A549 (cell line): ENCODE measurements around the gene ERP44. TPM values are rescaled to one million over a fixed set of nuclear protein-coding genes. Genes with fewer than 3 reads are reported as not detected.
"Not testable (repeated sequence)": the region's sequence is repeated elsewhere in the genome, so short reads cannot be mapped to it uniquely, and the experiment has no call there.

Source experiments
- ATAC-seq, 2 experiments: fragments of 200-7000 bp in 1 of 2; fragments of >200 bp in 1 of 2; cut with Nextera tagmentation in 1 of 2; cut with Tn5 transposase in 1 of 2; 3 replicates each; pipeline versions ENCODE4 v1.8.0 to v1.9.1; 2018 to 2020; ENCODE audit warnings: mild to moderate bottlenecking in 1 of 2, moderate library complexity in 1 of 2
- CTCF ChIA-PET: fragments of 300-600 bp; sonication (Branson Sonifier 250); formaldehyde crosslinking; extraction: SDS; loops from one replicate; lab custom pipeline; 2021; ENCODE audit warnings: antibody characterized with exemption, inconsistent platforms; lab: Yijun Ruan, JAX
- POLR2A ChIA-PET: fragments of 350-600 bp; formaldehyde crosslinking; extraction: SDS; loops from one replicate; lab custom pipeline; 2021; ENCODE audit warnings: antibody characterized with exemption, inconsistent platforms; lab: Yijun Ruan, JAX
- DNase-seq, 2 experiments: peaks; one replicate each; pipeline versions ENCODE4 v3.0.0 to v3.0.0-alpha.2; 2011 to 2016; ENCODE audit warnings: low read depth in 1 of 2, low spot score in 1 of 2
- FAIRE-seq: peaks from 2 replicates; lab custom pipeline; 2011; peaks lifted over from hg19 to GRCh38; lab: Jason Lieb, UNC
- H3K27ac ChIP-seq, 2 experiments: fragments of >200 bp; sonication (Bioruptor Twin); formaldehyde crosslinking; 3 replicates each; pipeline ENCODE4 v1.5.1; 2016 to 2017
- H3K4me1 ChIP-seq: fragments of >200 bp; sonication (Bioruptor Twin); formaldehyde crosslinking; 3 replicates; pipeline ENCODE4 v1.6.1; 2016
- H3K4me2 ChIP-seq: fragments of >200 bp; sonication (Bioruptor Twin); formaldehyde crosslinking; 3 replicates; pipeline ENCODE4 v1.6.1; 2016
- H3K4me3 ChIP-seq: fragments of >200 bp; sonication (Bioruptor Twin); formaldehyde crosslinking; 3 replicates; pipeline ENCODE4 v1.5.1; 2016
- H3K9me3 ChIP-seq: fragments of >200 bp; sonication (Bioruptor Twin); formaldehyde crosslinking; 3 replicates; pipeline ENCODE4 v1.6.1; 2016
- BHLHE40 ChIP-seq: IDR thresholded peaks from 2 replicates; pipeline ENCODE4 v1.6.1; 2012; ENCODE audit warnings: low read depth, low read length, inconsistent platforms
- CBX2 ChIP-seq: fragments of 200-600 bp; sonication (generic); IDR thresholded peaks from 2 replicates; pipeline ENCODE4 v1.6.1; 2016; ENCODE audit warnings: low read depth, mild to moderate bottlenecking, borderline replicate concordance
- CHD2 ChIP-seq: fragments of 150-350 bp; IDR thresholded peaks from 2 replicates; pipeline ENCODE4 v1.6.1; 2014; ENCODE audit warnings: low read length; ENCODE audit not compliant: partially characterized antibody
- EHMT2 ChIP-seq: fragments of 200-600 bp; sonication (generic); IDR thresholded peaks from 2 replicates; pipeline ENCODE4 v1.6.1; 2016; ENCODE audit warnings: antibody characterized with exemption, low read depth, mild to moderate bottlenecking, moderate library complexity
- FOSL2 ChIP-seq, 2 experiments: fragments of 450-650 bp in 1 of 2; fragments of >200 bp in 1 of 2; sonication (Bioruptor Twin) in 1 of 2; formaldehyde crosslinking; IDR thresholded peaks; 2 replicates each; pipeline versions ENCODE4 v1.5.0 to v1.6.1; 2016 to 2020; ENCODE audit warnings: mild to moderate bottlenecking in 1 of 2, moderate library complexity in 1 of 2
- FOXS1 ChIP-seq: fragments of 250-450 bp; sonication (Bioruptor Pico); IDR thresholded peaks from 2 replicates; pipeline ENCODE4 v1.5.0; 2020; ENCODE audit warnings: mild to moderate bottlenecking, moderate library complexity
- HOXA7 ChIP-seq: fragments of 250-450 bp; sonication (Bioruptor Pico); IDR thresholded peaks from 2 replicates; pipeline ENCODE4 v1.5.0; 2020; ENCODE audit warnings: mild to moderate bottlenecking, moderate library complexity
- HOXB13 ChIP-seq: fragments of 250-450 bp; sonication (Bioruptor Pico); IDR thresholded peaks from 2 replicates; pipeline ENCODE4 v1.5.0; 2020; ENCODE audit warnings: low read depth, mild to moderate bottlenecking, moderate library complexity
- HOXB5 ChIP-seq: fragments of 250-450 bp; sonication (Bioruptor Pico); IDR thresholded peaks from 2 replicates; pipeline ENCODE4 v1.5.0; 2020; ENCODE audit warnings: mild to moderate bottlenecking, moderate library complexity
- JUN ChIP-seq, 2 experiments: fragments of >200 bp; sonication (Bioruptor Twin); formaldehyde crosslinking; IDR thresholded peaks; 2 replicates in 1 of 2; 3 replicates in 1 of 2; pipeline ENCODE4 v1.6.1; 2016 to 2017
- KDM5A ChIP-seq: fragments of 200-600 bp; sonication (generic); IDR thresholded peaks from 2 replicates; pipeline ENCODE4 v1.6.1; 2016; ENCODE audit warnings: antibody characterized with exemption, mild to moderate bottlenecking
- MAFK ChIP-seq: fragments of 450-650 bp; IDR thresholded peaks from 2 replicates; pipeline ENCODE4 v1.6.1; 2014; ENCODE audit not compliant: partially characterized antibody
- MAZ ChIP-seq: fragments of 150-350 bp; IDR thresholded peaks from 2 replicates; pipeline ENCODE4 v1.6.1; 2014; ENCODE audit warnings: antibody characterized with exemption, low read depth, low read length, borderline replicate concordance
- MYC ChIP-seq: IDR thresholded peaks from 2 replicates; pipeline ENCODE4 v1.6.1; 2012; ENCODE audit warnings: mild to moderate bottlenecking, inconsistent platforms, low read length, improper control_type of control experiment, borderline replicate concordance
- NPAS2 ChIP-seq: fragments of 250-450 bp; sonication (Bioruptor Pico); IDR thresholded peaks from 2 replicates; pipeline ENCODE4 v1.8.0; 2022; ENCODE audit warnings: mild to moderate bottlenecking, moderate library complexity, borderline replicate concordance
- PHF8 ChIP-seq: fragments of 200-600 bp; sonication (generic); IDR thresholded peaks from 2 replicates; pipeline ENCODE4 v1.6.1; 2016; ENCODE audit warnings: low read depth, mild to moderate bottlenecking, antibody characterized with exemption, moderate library complexity, borderline replicate concordance
- POLR2AphosphoS2 ChIP-seq: conservative IDR thresholded peaks from 2 replicates; pipeline ENCODE4 v1.6.1; 2012; ENCODE audit warnings: low read length, improper control_type of control experiment, inconsistent platforms
- RARB ChIP-seq: fragments of 250-450 bp; sonication (Bioruptor Pico); IDR thresholded peaks from 2 replicates; pipeline ENCODE4 v1.8.0; 2021; ENCODE audit warnings: mild to moderate bottlenecking, moderate library complexity
- RFX5 ChIP-seq: fragments of 450-650 bp; IDR thresholded peaks from 2 replicates; pipeline ENCODE4 v1.7.1; 2014; ENCODE audit warnings: antibody characterized with exemption, mild to moderate bottlenecking, moderate library complexity
- SREBF2 ChIP-seq: fragments of 450-650 bp; IDR thresholded peaks from 2 replicates; pipeline ENCODE4 v1.6.1; 2014; ENCODE audit warnings: mild to moderate bottlenecking, moderate library complexity
- TP53 ChIP-seq: fragments of 250-450 bp; sonication (Bioruptor Pico); IDR thresholded peaks from 2 replicates; pipeline ENCODE4 v1.5.0; 2021; ENCODE audit warnings: mild to moderate bottlenecking, moderate library complexity
- ZFP36 ChIP-seq: fragments of 450-650 bp; IDR thresholded peaks from 2 replicates; pipeline ENCODE4 v1.6.1; 2014; ENCODE audit warnings: borderline replicate concordance; ENCODE audit not compliant: partially characterized antibody
- ZSCAN20 ChIP-seq: fragments of 250-450 bp; sonication (Bioruptor Pico); IDR thresholded peaks from 2 replicates; pipeline ENCODE4 v1.8.0; 2022; ENCODE audit warnings: mild to moderate bottlenecking, moderate library complexity
- WGBS: methylation state at CpG from one replicate; pipeline ENCODE4 v1.1.6; 2017; ENCODE audit errors: missing lambda C conversion rate; 5-methylcytosine and 5-hydroxymethylcytosine counted together
- polyA plus RNA-seq, 4 experiments: library from polyadenylated mRNA; depleted of rRNA in 3 of 4; stranded (reverse); fragments of >200 nt; fragmentation: RNase III in 1 of 4; extraction: RNeasy Plus Mini Kit Qiagen cat#74134 plus additional on column Dnase treatment in 1 of 4; gene quantifications; 2 replicates in 3 of 4; 3 replicates in 1 of 4; pipeline ENCODE4 v1.2.3, GENCODE V29; 2011 to 2017
- TF ChIP-seq, protein P1 (sequence below): fragments of 250-450 bp; sonication (Bioruptor Pico); IDR thresholded peaks from 2 replicates; pipeline ENCODE4 v1.5.0; 2020; ENCODE audit warnings: low read depth, mild to moderate bottlenecking, moderate library complexity
- TF ChIP-seq, protein P2 (sequence below): fragments of >200 bp; sonication (Bioruptor Twin); formaldehyde crosslinking; IDR thresholded peaks from 2 replicates; pipeline ENCODE4 v1.6.1; 2016
- TF ChIP-seq, protein P3 (sequence below): IDR thresholded peaks from 2 replicates; pipeline ENCODE4 v1.6.1; 2012
- TF ChIP-seq, protein P4 (sequence below): fragments of >200 bp; sonication (Bioruptor Twin); formaldehyde crosslinking; IDR thresholded peaks from 3 replicates; pipeline ENCODE4 v1.6.1; 2016
- TF ChIP-seq, protein P5 (sequence below): fragments of >200 bp; sonication (Bioruptor Twin); formaldehyde crosslinking; IDR thresholded peaks from 3 replicates; pipeline ENCODE4 v1.5.1; 2016

Gene ERP44
- polyA plus RNA-seq, 2 of the 4 experiments (the other 2 are of a cell fraction) = 12.4 to 19.4 TPM

DNA sequence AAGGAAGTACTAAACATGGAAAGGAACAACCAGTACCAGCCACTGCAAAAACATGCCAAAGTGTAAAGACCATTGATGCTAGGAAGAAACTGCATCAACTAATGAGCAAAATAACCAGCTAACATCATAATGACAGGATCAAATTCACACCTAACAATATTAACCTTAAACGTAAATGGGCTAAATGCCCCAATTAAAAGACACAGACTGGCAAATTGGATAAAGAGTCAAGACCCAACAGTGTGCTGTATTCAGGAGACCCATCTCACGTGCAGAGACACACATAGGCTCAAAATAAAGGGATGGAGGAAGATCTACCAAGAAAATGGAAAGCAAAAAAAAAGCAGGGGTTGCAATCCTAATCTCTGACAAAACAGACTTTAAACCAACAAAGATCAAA lies 108.3 kb downstream of the ERP44 start:
- ATAC-seq, FAIRE-seq, H3K9me3 ChIP-seq, H3K4me1 ChIP-seq, POLR2A ChIA-PET, DNase-seq, H3K27ac ChIP-seq, H3K4me2 ChIP-seq, H3K4me3 ChIP-seq: not testable (repeated sequence)
- CTCF ChIA-PET = interaction anchor here (1.4 kb wide), 1 partner anchor 17 kb away, joined by 4 read pairs; no protein-coding TSS in a partner anchor
- WGBS = 88% methylated on average over 2 of the region's 2 CpGs

DNA sequence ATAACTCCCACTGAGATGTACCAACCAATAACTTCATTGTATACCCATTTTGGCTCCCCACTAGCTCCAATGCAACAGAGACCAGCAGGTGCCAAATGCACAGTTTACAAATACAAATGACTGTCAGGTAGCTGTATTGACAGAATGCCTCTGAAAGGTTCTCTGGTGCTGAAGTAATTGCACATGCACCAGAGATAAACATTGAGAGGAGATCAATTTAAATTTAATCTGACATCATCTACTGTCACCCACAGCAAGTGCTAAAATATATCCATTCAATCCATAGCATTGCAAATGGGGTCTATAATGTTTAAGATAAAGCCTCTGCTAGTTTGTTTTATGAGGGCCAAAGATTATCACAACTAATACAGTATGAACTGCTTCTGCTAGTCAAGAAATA lies 112.2 kb downstream of the ERP44 start:
- DNase-seq (no peak), ATAC-seq (no peak), FAIRE-seq (no peak)
- TF ChIP-seq BHLHE40 = no peak
- TF ChIP-seq POLR2AphosphoS2 = no peak
- no peak for TF ChIP-seq RFX5
- TF ChIP-seq FOXS1 = no peak
- no peak for TF ChIP-seq EHMT2
- TF ChIP-seq ZSCAN20 = no peak
- no peak for TF ChIP-seq HOXA7
- TF ChIP-seq HOXB5 = no peak
- TF ChIP-seq, protein P1, sequence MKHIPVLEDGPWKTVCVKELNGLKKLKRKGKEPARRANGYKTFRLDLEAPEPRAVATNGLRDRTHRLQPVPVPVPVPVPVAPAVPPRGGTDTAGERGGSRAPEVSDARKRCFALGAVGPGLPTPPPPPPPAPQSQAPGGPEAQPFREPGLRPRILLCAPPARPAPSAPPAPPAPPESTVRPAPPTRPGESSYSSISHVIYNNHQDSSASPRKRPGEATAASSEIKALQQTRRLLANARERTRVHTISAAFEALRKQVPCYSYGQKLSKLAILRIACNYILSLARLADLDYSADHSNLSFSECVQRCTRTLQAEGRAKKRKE (CRISPR knock-in tag) = no peak
- no peak for TF ChIP-seq MAZ
- TF ChIP-seq, protein P2, sequence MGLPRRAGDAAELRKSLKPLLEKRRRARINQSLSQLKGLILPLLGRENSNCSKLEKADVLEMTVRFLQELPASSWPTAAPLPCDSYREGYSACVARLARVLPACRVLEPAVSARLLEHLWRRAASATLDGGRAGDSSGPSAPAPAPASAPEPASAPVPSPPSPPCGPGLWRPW = no peak
- TF ChIP-seq HOXB13 = no peak
- TF ChIP-seq TP53 = no peak
- TF ChIP-seq FOSL2 (IDR thresholded peaks at IDR 0.05) = no peak
- TF ChIP-seq FOSL2 (CRISPR knock-in tag; IDR thresholded peaks at IDR 0.05) = no peak
- CTCF ChIA-PET = no interaction called here
- no peak overlapping the region for H3K4me3 ChIP-seq
- H3K4me1 ChIP-seq = no peaks in the 10 kb centered on the region
- no peak overlapping the region for H3K27ac ChIP-seq
- POLR2A ChIA-PET = no interaction called here
- H3K9me3 ChIP-seq = peaks cover 5% of the 10 kb centered on the region; the same call in 2 of the 3 replicates
- no peak overlapping the region for H3K4me2 ChIP-seq

DNA sequence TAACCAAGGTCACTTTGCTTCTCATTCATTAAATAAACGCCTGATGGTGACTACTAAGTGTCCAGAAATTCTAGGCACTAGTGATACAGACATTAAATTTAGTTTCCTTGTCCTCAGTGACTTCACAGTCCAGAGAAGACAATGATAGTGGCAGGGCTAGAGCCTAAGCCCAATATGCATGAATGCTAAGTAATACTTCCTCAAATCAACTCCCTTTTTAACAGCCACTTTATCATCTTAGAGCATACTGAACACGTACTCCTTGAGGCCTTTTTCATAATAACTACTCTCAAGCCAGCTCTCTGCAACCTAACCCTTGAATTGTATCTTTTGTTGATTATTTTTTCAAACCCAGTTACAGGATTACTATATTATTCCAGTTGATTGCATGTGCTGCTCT lies 118.2 kb downstream of the ERP44 start:
- ATAC-seq (no peak), DNase-seq (no peak), FAIRE-seq (no peak)
- TF ChIP-seq RARB (no peak), JUN (IDR thresholded peaks at IDR 0.05) (no peak), PHF8 (no peak), SREBF2 (no peak), TP53 (no peak), NPAS2 (no peak), CBX2 (no peak)
- TF ChIP-seq, protein P3, sequence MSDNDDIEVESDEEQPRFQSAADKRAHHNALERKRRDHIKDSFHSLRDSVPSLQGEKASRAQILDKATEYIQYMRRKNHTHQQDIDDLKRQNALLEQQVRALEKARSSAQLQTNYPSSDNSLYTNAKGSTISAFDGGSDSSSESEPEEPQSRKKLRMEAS = no peak
- H3K27ac ChIP-seq = no peak overlapping the region
- H3K9me3 ChIP-seq = no peaks in the 10 kb centered on the region
- ChIA-PET CTCF (interaction anchor here (1.3 kb wide), 2 partner anchors 9 to 758 kb away, joined by 3 to 6 read pairs; partner anchors contain the start of genes ALG2 and SEC61B), POLR2A (no interaction called here)
- H3K4me3 ChIP-seq = no peak overlapping the region
- no peaks in the 10 kb centered on the region for H3K4me1 ChIP-seq
- 73% methylated on average over 2 of the region's 2 CpGs for WGBS
- H3K4me2 ChIP-seq = no peak overlapping the region

DNA sequence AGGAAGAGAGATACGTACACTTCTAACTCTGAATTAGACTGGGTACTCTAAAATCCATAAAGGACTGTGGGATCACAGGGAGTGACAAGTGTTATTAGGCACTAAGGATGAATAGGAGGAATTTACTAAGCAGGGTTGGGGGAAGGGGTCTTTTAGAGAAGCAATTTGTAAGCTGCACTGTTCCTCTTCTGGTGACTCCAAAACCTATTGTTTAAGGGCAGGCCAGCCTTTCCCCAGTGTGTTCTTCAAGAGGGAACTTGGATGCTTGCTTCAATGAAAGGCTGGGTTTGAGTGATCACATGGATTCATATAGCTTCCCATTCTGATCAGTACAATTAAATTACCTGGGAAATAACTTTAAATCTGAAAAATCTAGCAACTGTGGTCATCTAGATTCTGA lies 120.6 kb downstream of the ERP44 start:
- 96% methylated on average over 1 of the region's 1 CpG for WGBS
- no peaks in the 10 kb centered on the region for H3K4me1 ChIP-seq
- H3K4me2 ChIP-seq = no peak overlapping the region
- H3K27ac ChIP-seq = no peak overlapping the region
- no peak for ATAC-seq
- no peak for TF ChIP-seq CHD2
- TF ChIP-seq HOXB5 = no peak
- TF ChIP-seq, protein P4, sequence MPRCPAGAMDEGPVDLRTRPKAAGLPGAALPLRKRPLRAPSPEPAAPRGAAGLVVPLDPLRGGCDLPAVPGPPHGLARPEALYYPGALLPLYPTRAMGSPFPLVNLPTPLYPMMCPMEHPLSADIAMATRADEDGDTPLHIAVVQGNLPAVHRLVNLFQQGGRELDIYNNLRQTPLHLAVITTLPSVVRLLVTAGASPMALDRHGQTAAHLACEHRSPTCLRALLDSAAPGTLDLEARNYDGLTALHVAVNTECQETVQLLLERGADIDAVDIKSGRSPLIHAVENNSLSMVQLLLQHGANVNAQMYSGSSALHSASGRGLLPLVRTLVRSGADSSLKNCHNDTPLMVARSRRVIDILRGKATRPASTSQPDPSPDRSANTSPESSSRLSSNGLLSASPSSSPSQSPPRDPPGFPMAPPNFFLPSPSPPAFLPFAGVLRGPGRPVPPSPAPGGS = no peak
- no peak for TF ChIP-seq PHF8
- no peak for TF ChIP-seq MYC
- no peak for TF ChIP-seq MAFK
- TF ChIP-seq, protein P5, sequence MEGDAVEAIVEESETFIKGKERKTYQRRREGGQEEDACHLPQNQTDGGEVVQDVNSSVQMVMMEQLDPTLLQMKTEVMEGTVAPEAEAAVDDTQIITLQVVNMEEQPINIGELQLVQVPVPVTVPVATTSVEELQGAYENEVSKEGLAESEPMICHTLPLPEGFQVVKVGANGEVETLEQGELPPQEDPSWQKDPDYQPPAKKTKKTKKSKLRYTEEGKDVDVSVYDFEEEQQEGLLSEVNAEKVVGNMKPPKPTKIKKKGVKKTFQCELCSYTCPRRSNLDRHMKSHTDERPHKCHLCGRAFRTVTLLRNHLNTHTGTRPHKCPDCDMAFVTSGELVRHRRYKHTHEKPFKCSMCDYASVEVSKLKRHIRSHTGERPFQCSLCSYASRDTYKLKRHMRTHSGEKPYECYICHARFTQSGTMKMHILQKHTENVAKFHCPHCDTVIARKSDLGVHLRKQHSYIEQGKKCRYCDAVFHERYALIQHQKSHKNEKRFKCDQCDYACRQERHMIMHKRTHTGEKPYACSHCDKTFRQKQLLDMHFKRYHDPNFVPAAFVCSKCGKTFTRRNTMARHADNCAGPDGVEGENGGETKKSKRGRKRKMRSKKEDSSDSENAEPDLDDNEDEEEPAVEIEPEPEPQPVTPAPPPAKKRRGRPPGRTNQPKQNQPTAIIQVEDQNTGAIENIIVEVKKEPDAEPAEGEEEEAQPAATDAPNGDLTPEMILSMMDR = no peak
- TF ChIP-seq ZFP36 = no peak
- TF ChIP-seq NPAS2 = no peak
- TF ChIP-seq BHLHE40 = no peak
- no peak for TF ChIP-seq MAZ
- no peak for TF ChIP-seq KDM5A
- TF ChIP-seq, all 56 proteins: peak for 0
- Histone ChIP-seq H3K4me3 (no peak overlapping the region), H3K9me3 (no peaks in the 10 kb centered on the region)
- ChIA-PET CTCF (interaction anchor here (1.1 to 1.2 kb wide), 2 partner anchors 14 to 31 kb away, joined by 3 to 4 read pairs; no protein-coding TSS in a partner anchor), POLR2A (no interaction called here)
- DNase-seq = no peak
- no peak for FAIRE-seq
